Adipose tissue (tissue), 3 donors: ENCODE data around the gene FGFR4. TPM values are rescaled to one million over a fixed set of nuclear protein-coding genes. Genes with fewer than 3 reads are reported as not detected.

ENCODE experiments used
- H3K27ac ChIP-seq: one replicate; pipeline ENCODE4 v1.5.1; 2013; ENCODE audit warnings: low read depth, low read length
- WGBS, 3 donors: extraction: QIAGEN DNeasy Blood & Tissue Kit; methylation state at CpG; one replicate each; pipeline ENCODE4 v1.1.7; 2013; 5-methylcytosine and 5-hydroxymethylcytosine counted together
- polyA plus RNA-seq, 3 donors: library from polyadenylated mRNA; stranded (reverse); fragments of 200-250 nt; gene quantifications; one replicate each; pipeline ENCODE4 v1.2.3, GENCODE V29; 2013
- donor health status: healthy with polysubstance abuse.
- donor health status: Bipolar disorder and iron deficiency.
- donor health status: healthy.

FGFR4 gene
- polyA plus RNA-seq, 3 donors = 0.56 to 18.9 (median 0.98) TPM

- no peak overlapping the region for H3K27ac ChIP-seq
- 72 to 94% (median 92%) methylated on average over 30 of the region's 30 CpGs for WGBS, 3 donors
These were observed 10.6 kb downstream of the FGFR4 start for GRCh38 chr5:177097016-177097985.

GRCh38 chr5:177098120-177098469, 11.4 kb downstream of the FGFR4 start:
- no peak overlapping the region for H3K27ac ChIP-seq
- 75 to 86% (median 79%) methylated on average over 6 of the region's 6 CpGs for WGBS, 3 donors

GRCh38 chr5:177098470-177099141, 11.9 kb downstream of the FGFR4 start:
- no peak overlapping the region for H3K27ac ChIP-seq
- WGBS, 3 donors = 42 to 72% (median 67%) methylated on average over 18 of the region's 18 CpGs

GRCh38 chr5:177099422-177100093, 12.8 kb downstream of the FGFR4 start:
- 68 to 75% (median 75%) methylated on average over 13 of the region's 13 CpGs for WGBS, 3 donors
- no peak overlapping the region for H3K27ac ChIP-seq

GRCh38 chr5:177100714-177101121, 14.0 kb downstream of the FGFR4 start:
- WGBS, 3 donors = 69 to 79% (median 70%) methylated on average over 6 of the region's 6 CpGs
- H3K27ac ChIP-seq = no peak overlapping the region

- WGBS, 3 donors = 54 to 74% (median 62%) methylated on average over 9 of the region's 9 CpGs
- H3K27ac ChIP-seq = no peak overlapping the region
These were observed 17.0 kb downstream of the FGFR4 start for GRCh38 chr5:177103523-177104253.

GRCh38 chr5:177105691-177106476, 19.2 kb downstream of the FGFR4 start:
- 74 to 78% (median 74%) methylated on average over 24 of the region's 24 CpGs for WGBS, 3 donors
- no peak overlapping the region for H3K27ac ChIP-seq

- WGBS, 3 donors = 77 to 86% (median 82%) methylated on average over 4 of the region's 4 CpGs
- H3K27ac ChIP-seq = no peak overlapping the region
These were observed 20.4 kb downstream of the FGFR4 start for GRCh38 chr5:177107159-177107558.

GRCh38 chr5:177109810-177110209, 23.1 kb downstream of the FGFR4 start:
- no peak overlapping the region for H3K27ac ChIP-seq
- 19 to 55% (median 39%) methylated on average over 9 of the region's 9 CpGs for whole genome bisulfite sequencing, 3 donors

- H3K27ac ChIP-seq = no peak overlapping the region
- 16 to 24% (median 20%) methylated on average over 12 of the region's 12 CpGs for WGBS, 3 donors
These were observed 25.1 kb downstream of the FGFR4 start for GRCh38 chr5:177111720-177112394.

GRCh38 chr5:177112589-177113220, 26.0 kb downstream of the FGFR4 start:
- 53 to 78% (median 68%) methylated on average over 5 of the region's 5 CpGs for WGBS, 3 donors
- no peak overlapping the region for H3K27ac ChIP-seq

- no peak overlapping the region for H3K27ac ChIP-seq
- 16 to 18% (median 16%) methylated on average over 14 of the region's 14 CpGs for WGBS, 3 donors
These were observed 27.1 kb downstream of the FGFR4 start for GRCh38 chr5:177113566-177114424.

- no peak overlapping the region for H3K27ac ChIP-seq
- 20 to 23% (median 22%) methylated on average over 49 of the region's 49 CpGs for WGBS, 3 donors
These were observed 30.1 kb downstream of the FGFR4 start for GRCh38 chr5:177116631-177117373.

- 98 to 99% (median 98%) methylated on average over 30 of the region's 30 CpGs for WGBS, 3 donors
- no peak overlapping the region for H3K27ac ChIP-seq
These were observed 30.8 kb downstream of the FGFR4 start for GRCh38 chr5:177117441-177118045.

- 96 to 98% (median 98%) methylated on average over 5 of the region's 5 CpGs for WGBS, 3 donors
- no peak overlapping the region for H3K27ac ChIP-seq
These were observed 35.9 kb downstream of the FGFR4 start for GRCh38 chr5:177122566-177122965.
